Gastrocnemius medialis (tissue), 4 donors: Measurements from ENCODE around the gene ID2.

Experiments
- POLR2A ChIP-seq, 2 donors: fragments of 450-650 bp; IDR thresholded peaks; one replicate each; pipeline ENCODE4 v1.6.1; 2017; ENCODE audit warnings: antibody characterized with exemption in 2 of 2, mild to moderate bottlenecking in 2 of 2, moderate library complexity in 2 of 2
- TF ChIP-seq, protein P1 (sequence below), 5 experiments: fragments of 450-650 bp in 3 of 5; fragments of 200-600 bp in 2 of 5; sonication (generic) in 2 of 5; IDR thresholded peaks in 4 of 5; conservative IDR thresholded peaks in 1 of 5; 1 replicate in 4 of 5; 2 replicates in 1 of 5; pipeline ENCODE4 v1.5.1; 2016 to 2019; ENCODE audit warnings: antibody characterized with exemption in 5 of 5, mild to moderate bottlenecking in 3 of 5, moderate library complexity in 3 of 5

- TF ChIP-seq, protein P1, sequence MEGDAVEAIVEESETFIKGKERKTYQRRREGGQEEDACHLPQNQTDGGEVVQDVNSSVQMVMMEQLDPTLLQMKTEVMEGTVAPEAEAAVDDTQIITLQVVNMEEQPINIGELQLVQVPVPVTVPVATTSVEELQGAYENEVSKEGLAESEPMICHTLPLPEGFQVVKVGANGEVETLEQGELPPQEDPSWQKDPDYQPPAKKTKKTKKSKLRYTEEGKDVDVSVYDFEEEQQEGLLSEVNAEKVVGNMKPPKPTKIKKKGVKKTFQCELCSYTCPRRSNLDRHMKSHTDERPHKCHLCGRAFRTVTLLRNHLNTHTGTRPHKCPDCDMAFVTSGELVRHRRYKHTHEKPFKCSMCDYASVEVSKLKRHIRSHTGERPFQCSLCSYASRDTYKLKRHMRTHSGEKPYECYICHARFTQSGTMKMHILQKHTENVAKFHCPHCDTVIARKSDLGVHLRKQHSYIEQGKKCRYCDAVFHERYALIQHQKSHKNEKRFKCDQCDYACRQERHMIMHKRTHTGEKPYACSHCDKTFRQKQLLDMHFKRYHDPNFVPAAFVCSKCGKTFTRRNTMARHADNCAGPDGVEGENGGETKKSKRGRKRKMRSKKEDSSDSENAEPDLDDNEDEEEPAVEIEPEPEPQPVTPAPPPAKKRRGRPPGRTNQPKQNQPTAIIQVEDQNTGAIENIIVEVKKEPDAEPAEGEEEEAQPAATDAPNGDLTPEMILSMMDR (IDR thresholded peaks at IDR 0.05 in 4 of 5, conservative IDR thresholded peaks at IDR 0.05 in 1 of 5): no peak
- TF ChIP-seq POLR2A (IDR thresholded peaks at IDR 0.05): no peak
Observed at GRCh38 chr2:8639122-8639635, 42.7 kb upstream of the ID2 start.
